ENCODE results near the gene PARP8.
"Not testable (repeated sequence)": the region's sequence is repeated elsewhere in the genome, so short reads cannot be mapped to it uniquely, and the experiment has no call there.

Gene PARP8

GRCh38 chr5:50792843-50793242 lies 126.4 kb downstream of the PARP8 start:
- DNase-seq: no peak

- DNase-seq: no peak
Measured at GRCh38 chr5:50794812-50795211, 128.4 kb downstream of the PARP8 start.

- no peak for DNase-seq
Measured at GRCh38 chr5:50798002-50798401, 131.6 kb downstream of the PARP8 start.

DNA sequence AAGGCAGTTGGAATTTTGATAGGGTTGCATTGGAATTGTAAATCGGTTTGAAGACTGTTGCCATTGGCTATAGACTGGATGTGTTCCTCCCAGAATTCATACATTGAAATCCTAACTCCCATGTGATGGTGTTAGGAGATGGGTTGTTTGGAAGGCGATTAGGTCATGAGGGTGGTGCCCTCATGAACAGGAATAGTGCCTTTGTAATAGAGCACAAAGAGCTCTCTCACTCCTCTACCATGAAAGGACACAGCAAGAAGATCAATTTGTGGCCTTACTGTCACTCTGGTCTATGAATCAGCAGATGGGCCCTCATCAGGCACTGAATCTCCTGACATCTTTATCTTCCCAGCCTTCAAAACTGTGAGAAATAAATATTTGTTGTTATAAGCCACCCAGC lies 133.2 kb downstream of the PARP8 start:
- DNase-seq: no peak

- DNase-seq: no peak
Measured at GRCh38 chr5:50800410-50800809, 134.0 kb downstream of the PARP8 start.

DNA sequence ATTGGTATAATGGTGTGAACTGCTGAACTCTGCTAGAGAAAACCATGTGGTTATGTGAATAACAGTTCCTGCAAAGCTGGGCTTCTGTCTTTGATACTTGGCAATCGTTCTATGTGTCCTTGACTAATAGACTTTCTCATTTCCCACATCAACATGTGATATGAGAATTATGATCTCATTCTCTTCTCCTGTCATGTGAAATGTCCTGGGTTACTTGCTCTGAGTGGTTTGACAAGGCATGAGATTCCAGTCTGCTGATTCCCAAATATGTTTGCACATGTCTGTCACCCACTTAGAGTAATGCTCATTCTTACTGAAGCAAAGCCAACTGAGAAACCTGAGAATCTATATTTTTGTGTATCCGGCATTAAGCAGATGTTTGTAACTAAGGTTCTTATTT lies 141.2 kb downstream of the PARP8 start:
- DNase-seq: no peak

DNA sequence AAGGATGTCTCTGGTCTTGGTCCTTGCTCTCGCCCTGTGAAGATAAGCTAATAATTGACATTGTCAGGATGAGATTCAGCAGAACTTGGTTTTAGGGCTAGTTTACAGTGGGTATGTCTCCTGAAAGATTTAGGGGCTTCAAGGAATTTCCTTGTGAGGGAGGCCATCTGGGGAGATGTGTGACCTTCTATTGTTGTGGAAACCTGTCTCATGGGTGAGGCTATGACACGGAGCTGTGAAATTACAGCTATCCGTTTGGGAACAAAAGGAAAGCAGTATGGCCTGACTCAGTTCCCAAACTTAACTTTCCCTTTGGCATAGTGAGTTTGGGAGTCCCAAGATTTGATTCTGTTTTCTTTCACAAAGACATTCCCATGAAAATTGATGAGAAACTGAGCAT lies 142.0 kb downstream of the PARP8 start:
- no peak for DNase-seq

DNA sequence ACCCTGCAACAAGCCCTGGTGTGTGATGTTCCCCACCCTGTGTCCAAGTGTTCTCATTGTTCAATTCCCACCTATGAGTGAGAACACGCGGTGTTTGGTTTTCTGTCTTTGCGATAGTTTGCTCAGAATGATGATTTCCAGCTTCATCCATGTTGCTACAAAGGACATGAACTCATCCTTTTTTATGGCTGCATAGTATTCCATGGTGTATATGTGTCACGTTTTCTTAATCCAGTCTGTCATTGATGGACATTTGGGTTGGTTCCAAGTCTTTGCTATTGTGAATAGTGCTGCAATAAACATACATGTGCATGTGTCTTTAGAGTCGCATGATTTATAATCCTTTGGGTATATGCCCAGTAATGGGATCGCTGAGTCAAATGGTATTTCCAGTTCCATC lies 145.3 kb downstream of the PARP8 start:
- DNase-seq: not testable (repeated sequence)

DNA sequence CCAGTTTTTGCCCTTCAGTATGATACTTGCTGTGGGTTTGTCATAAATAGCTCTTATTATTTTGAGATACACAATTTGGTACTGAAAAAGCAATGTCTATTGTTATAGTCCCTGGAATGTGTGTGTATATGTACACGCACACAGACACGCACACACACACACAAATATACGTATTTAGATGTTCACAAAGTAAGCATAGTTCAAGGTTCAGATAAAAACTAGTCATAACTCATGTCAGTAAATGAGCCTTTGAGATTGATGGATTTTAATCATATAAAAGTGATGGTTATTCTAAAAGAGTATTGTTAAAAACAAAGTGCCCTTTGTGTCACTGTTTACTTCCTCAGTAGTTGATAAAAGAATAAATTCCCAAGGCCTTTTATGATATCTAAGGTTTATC lies 147.3 kb downstream of the PARP8 start:
- DNase-seq: no peak

DNA sequence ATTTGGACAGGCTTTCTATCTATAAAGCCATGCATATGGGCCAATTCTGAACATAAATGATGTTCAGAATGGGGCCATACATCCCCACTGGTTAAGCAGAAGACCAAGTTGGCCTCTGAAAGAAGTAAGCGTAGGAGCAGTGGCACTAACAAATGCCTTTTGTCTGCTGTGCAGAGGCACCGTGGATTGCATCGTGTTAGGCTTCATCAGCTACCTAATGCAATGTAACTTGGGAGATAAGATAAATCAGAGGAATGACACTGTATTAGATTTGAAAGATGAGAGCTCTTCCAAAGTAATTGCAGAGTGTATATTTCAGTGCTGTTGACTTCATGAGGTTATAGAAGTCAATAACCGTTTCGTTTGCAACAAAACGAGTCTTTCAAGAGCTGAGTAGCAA lies 148.1 kb downstream of the PARP8 start:
- no peak for DNase-seq

DNA sequence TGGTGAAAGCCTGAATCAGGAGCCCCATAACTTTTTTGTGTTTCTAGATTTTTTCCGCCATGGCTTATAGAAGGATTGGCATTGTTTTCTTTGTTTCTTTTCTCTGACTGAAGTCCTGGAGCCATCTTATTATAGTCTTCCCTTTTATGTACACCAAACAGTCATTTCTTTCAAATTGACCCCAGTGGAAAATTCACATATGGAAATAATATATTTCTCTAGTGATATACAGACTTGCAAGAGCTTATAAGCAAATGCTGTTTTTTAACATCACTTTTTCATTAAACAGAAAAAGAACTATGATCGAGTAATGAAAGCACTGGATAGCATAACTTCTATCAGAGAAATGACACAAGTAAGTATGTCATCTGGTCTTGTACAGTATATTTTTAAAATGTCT lies 155.6 kb downstream of the PARP8 start:
- no peak for DNase-seq

DNA sequence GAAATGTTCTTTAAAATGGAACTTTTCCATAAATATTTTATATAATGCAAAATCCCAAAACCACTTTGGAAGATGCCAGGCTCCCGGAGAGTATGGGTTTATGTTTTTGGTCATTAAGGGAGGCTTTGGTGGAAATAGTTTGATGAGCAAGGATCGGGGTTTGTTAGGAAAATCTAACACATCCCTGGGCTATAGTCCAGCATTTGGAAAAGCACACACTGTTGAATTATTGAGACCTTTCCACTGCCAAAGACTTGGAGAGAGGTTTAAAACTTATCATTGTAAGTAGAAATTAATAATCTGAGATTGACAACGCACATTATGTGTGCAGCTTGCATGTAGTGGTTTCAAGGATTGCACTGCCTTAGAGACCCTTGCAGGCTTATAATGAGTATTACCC lies 156.3 kb downstream of the PARP8 start:
- no peak for DNase-seq

GRCh38 chr5:50823568-50823967 lies 157.1 kb downstream of the PARP8 start:
- DNase-seq: no peak

- no peak for DNase-seq
Measured at GRCh38 chr5:50824109-50824508, 157.7 kb downstream of the PARP8 start.

DNA sequence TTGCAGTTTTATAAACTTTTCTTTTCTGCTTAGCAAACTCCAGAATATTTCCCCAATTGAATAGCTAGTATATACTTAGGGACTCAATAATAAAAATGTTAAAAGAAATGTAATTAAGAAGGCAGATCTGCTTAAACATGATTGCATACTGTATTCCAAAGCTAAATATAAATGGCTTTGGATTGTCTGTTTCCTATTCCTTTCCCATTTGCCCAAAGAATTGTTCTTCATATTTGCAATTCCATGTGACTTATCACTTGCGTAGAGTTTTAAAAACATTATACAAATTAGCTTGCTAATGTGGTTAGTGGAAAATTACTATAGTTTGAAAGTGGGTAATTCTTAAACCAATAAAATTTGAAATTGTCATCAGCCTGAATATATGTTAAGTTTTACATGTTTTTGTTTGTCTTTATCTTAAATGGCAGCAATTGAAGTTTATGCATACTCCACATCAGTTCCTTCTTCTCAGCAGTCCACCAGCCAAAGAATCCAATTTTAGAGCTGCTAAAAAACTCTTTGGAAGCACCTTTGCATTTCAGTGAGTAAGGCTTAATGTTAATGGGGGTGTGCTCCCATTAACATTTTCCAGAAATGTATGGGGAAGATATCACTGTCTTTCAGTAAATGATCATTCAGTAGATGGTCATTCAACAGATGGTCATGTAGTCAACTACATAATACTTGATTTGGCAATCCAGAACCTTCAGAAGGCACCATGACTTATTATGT lies 161.2 kb downstream of the PARP8 start:
- DNase-seq: no peak

GRCh38 chr5:50829023-50829422 lies 162.6 kb downstream of the PARP8 start:
- no peak for DNase-seq

DNA sequence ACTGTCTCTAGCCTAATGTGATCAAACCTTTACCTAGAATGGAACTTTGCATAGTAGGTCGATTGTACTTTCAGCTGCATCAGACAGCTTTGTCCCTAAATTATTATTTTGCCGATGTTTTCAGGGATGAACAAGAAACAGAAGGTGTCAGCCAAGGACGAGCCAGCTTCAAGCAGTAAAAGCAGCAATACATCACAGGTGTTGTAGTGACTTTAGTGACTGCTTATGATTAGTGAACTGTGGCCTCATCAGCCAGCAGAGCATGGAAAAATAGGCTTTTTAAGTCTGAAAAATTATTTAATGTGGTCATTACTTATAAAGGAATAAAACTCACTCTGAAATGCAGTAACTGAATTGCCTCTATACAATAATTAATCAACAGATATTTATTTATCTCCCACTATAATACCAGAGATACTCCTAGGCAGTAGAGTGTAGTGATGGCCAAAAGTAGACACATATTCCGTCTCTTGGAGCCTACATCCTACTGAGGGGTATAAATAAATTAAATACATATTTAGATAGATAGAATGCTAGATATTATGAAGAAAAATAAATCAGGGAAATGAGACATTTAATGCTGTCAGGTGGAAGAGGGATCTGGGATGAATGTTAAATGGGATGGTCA lies 166.3 kb downstream of the PARP8 start:
- no peak for DNase-seq

DNA sequence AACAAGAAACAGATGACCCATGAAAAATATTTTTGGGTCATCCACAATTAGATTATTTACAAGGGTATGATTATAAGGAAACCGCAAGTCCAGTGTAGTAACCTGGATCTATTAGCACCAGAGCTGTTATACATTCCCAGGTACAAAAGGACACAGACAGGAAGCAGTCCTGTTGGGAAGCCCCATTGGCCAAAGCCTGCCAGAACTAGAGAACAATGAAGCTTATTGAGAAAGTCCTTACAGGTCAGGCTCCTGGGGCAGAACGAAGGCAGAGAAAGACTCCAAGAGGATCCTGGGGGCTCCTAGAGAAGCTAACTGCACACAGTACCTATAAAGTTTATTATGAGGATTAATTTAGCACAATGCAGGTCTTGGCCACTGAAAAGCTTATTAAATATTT lies 169.9 kb downstream of the PARP8 start:
- no peak for DNase-seq

GRCh38 chr5:50839472-50839871 lies 173.0 kb downstream of the PARP8 start:
- no peak for DNase-seq

DNA sequence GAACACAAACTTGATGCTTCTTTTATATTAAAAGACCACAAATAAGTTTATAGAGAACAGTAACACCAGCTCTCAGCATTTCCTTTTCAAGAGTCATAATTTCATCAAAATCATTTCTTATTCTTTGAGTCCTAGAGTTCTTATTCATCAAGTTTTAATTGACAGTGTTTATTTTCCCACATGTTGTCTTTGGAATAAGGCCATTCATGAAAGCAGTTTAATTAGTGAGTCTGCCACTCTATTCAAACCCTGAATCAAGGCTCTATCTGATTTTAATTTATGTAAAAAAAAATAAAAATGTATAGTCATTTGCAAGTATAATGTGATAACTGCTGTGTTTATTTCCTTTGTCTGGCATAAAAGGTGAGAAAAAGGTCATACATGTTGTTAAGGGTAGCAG lies 176.7 kb downstream of the PARP8 start:
- no peak for DNase-seq

DNA sequence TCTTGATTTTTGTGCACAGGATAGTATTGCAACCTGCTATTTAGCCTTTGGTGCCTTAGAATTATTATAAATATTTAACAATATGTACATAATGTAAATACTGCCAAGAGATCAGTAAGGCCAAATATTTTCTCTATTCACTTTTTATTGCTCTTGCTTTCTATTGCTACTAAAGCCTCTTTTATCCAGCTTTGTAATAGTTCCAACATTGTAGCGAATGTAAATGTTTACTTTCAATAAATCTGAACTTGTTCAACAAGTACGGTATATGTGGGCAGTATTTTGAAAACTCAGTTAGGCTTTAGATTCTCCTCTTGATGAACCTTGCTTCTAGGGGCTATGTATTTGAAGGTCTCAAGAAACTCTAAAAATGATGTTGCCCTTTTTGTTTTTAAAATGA lies 179.8 kb downstream of the PARP8 start:
- DNase-seq: no peak

GRCh38 chr5:50849554-50849953 lies 183.1 kb downstream of the PARP8 start:
- DNase-seq: no peak

GRCh38 chr5:50853151-50853550 lies 186.7 kb downstream of the PARP8 start:
- no peak for DNase-seq

DNA sequence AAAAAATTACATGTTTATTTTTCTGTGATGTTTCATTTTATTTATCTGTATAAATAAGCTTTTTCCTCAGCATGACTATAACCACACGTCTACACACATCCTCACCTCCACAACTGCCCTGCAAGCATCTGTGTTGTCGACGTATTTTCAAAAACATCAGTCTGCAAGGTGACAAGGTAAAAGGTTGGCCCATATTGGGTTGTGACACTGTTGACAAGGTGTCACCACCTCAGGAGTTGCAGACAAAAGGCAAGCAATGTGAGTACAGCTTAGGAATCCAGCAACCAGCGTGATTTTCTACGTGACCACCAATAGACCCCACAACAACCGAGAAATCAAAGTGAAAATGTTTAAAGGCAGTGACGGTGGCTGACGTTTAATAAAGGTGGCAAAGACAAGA lies 187.6 kb downstream of the PARP8 start:
- DNase-seq: no peak

GRCh38 chr5:50855001-50855400 lies 188.6 kb downstream of the PARP8 start:
- no peak for DNase-seq
